Small intestine (tissue), 4 donors: Measurements from ENCODE around the gene CCDC71. TPM values are rescaled to one million over a fixed set of nuclear protein-coding genes. Genes with fewer than 3 reads are reported as not detected.

Experiments used
- polyA plus RNA-seq, 4 donors: library from polyadenylated mRNA; stranded (reverse) in 3 of 4; unstranded in 1 of 4; fragments of 200-250 nt in 3 of 4; fragments of 120-200 nt in 1 of 4; gene quantifications; one replicate each; pipeline versions ENCODE4 v1.2.1 to v1.2.3, GENCODE V29; 2013
- donor health status: healthy with polysubstance abuse.
- donor health status: Bipolar disorder and iron deficiency.
- donor health status: healthy.

CCDC71 gene
- polyA plus RNA-seq, 4 donors: 13.0 to 24.2 (median 17.9) TPM

Other genes with a start within 250 kb of the CCDC71 start
- 10 to 100 TPM; 42.7 to 70.1 (median 47.2) TPM for gene ARIH2, start 247.5 kb downstream of the CCDC71 start, polyA plus RNA-seq
- gene P4HTM, start 176.1 kb downstream of the CCDC71 start, polyA plus RNA-seq: 10 to 100 TPM; 30.6 to 47.6 (median 39.6) TPM
- gene WDR6, start 158.9 kb downstream of the CCDC71 start, polyA plus RNA-seq: 100 to 1,000 TPM in 3 of 4 donors, 10 to 100 TPM in 1; 98.5 to 174 (median 146) TPM
- 10 to 100 TPM; 22.0 to 31.4 (median 23.2) TPM for gene DALRD3, start 147.8 kb downstream of the CCDC71 start, polyA plus RNA-seq
- 10 to 100 TPM; 56.8 to 82.4 (median 72.1) TPM for gene NDUFAF3, start 144.2 kb downstream of the CCDC71 start, polyA plus RNA-seq
- gene IMPDH2, start 136.9 kb downstream of the CCDC71 start, polyA plus RNA-seq: 100 to 1,000 TPM in 2 of 4 donors, 10 to 100 TPM in 2; 47.2 to 260 (median 141) TPM
- gene QRICH1, start 72.3 kb downstream of the CCDC71 start, polyA plus RNA-seq: 10 to 100 TPM; 27.9 to 57.8 (median 38.8) TPM
- 100 to 1,000 TPM; 292 to 425 (median 377) TPM for gene QARS1, start 61.6 kb downstream of the CCDC71 start, polyA plus RNA-seq
- 10 to 100 TPM; 20.1 to 39.6 (median 24.2) TPM for gene USP19, start 45.5 kb downstream of the CCDC71 start, polyA plus RNA-seq
- 100 to 1,000 TPM; 124 to 598 (median 246) TPM for gene LAMB2, start 33.3 kb downstream of the CCDC71 start, polyA plus RNA-seq
- 10 to 100 TPM in 2 of 4 donors, 1 to 10 TPM in 2; 6.3 to 58.0 (median 13.8) TPM for gene KLHDC8B, start 5.3 kb upstream of the CCDC71 start, polyA plus RNA-seq
- gene C3orf62, start 110.9 kb upstream of the CCDC71 start, polyA plus RNA-seq: 10 to 100 TPM in 1 of 4 donors, 1 to 10 TPM in 3; 4.5 to 11.1 (median 6.0) TPM
- gene USP4, start 173.7 kb upstream of the CCDC71 start, polyA plus RNA-seq: 10 to 100 TPM; 21.3 to 44.8 (median 24.8) TPM
- 100 to 1,000 TPM; 183 to 419 (median 337) TPM for gene GPX1, start 192.0 kb upstream of the CCDC71 start, polyA plus RNA-seq
- gene RHOA, start 245.6 kb upstream of the CCDC71 start, polyA plus RNA-seq: 100 to 1,000 TPM; 309 to 371 (median 362) TPM
- gene TCTA, start 246.1 kb upstream of the CCDC71 start, polyA plus RNA-seq: 10 to 100 TPM; 23.5 to 41.8 (median 32.2) TPM